Spleen (tissue), 11 donors: Measurements from ENCODE around the gene MAN2A2. TPM values are rescaled to one million over a fixed set of nuclear protein-coding genes. Genes with fewer than 3 reads are reported as not detected.
A peak's percentile ranks its signal among the peaks of the same experiment; 100 is the strongest.

Experiments
- DNase-seq: peaks from one replicate; pipeline ENCODE4 v3.0.0-alpha.2; 2020
- H3K27ac ChIP-seq, 8 donors: fragments of 200-600 bp; sonication (generic) in 7 of 8; 1 replicate in 4 of 8; 2 replicates in 4 of 8; pipeline versions ENCODE4 v1.5.0 to v1.8.0; 2016 to 2021; ENCODE audit warnings: inconsistent platforms in 4 of 8, mild to moderate bottlenecking in 4 of 8, moderate library complexity in 1 of 8
- H3K27me3 ChIP-seq, 7 donors: fragments of 200-600 bp; sonication (generic) in 6 of 7; replicated peaks in 1 of 7; 1 replicate in 4 of 7; 2 replicates in 3 of 7; pipeline versions ENCODE4 v1.5.0 to v1.8.0; 2016 to 2021; ENCODE audit warnings: inconsistent platforms in 3 of 7, mild to moderate bottlenecking in 1 of 7
- H3K36me3 ChIP-seq, 6 donors: fragments of 200-600 bp; sonication (generic) in 5 of 6; 1 replicate in 4 of 6; 2 replicates in 2 of 6; pipeline versions ENCODE4 v1.5.0 to v1.8.0; 2016 to 2021; ENCODE audit warnings: inconsistent platforms in 2 of 6
- H3K4me1 ChIP-seq, 6 donors: fragments of 200-600 bp; sonication (generic) in 5 of 6; 1 replicate in 3 of 6; 2 replicates in 3 of 6; pipeline versions ENCODE4 v1.5.0 to v1.8.0; 2016 to 2021; ENCODE audit warnings: inconsistent platforms in 3 of 6
- H3K4me3 ChIP-seq, 8 donors: fragments of 200-600 bp; sonication (generic) in 7 of 8; 1 replicate in 4 of 8; 2 replicates in 4 of 8; pipeline versions ENCODE4 v1.5.0 to v1.8.0; 2016 to 2021; ENCODE audit warnings: inconsistent platforms in 4 of 8, mild to moderate bottlenecking in 4 of 8, moderate library complexity in 2 of 8
- H3K9me3 ChIP-seq, 8 donors: fragments of 200-600 bp; sonication (generic) in 7 of 8; 1 replicate in 4 of 8; 2 replicates in 4 of 8; pipeline versions ENCODE4 v1.5.0 to v1.8.0; 2016 to 2021; ENCODE audit warnings: inconsistent platforms in 4 of 8
- POLR2A ChIP-seq, 3 donors: fragments of 450-650 bp; IDR thresholded peaks; one replicate each; pipeline ENCODE4 v1.5.1; 2017; ENCODE audit warnings: antibody characterized with exemption in 3 of 3, mild to moderate bottlenecking in 1 of 3
- POLR2AphosphoS5 ChIP-seq, 3 donors: sonication (generic); formaldehyde crosslinking; IDR thresholded peaks; one replicate each; pipeline ENCODE4 v1.5.1; 2017; ENCODE audit warnings: antibody characterized with exemption in 3 of 3
- WGBS, 5 donors: extraction: QIAGEN DNeasy Blood & Tissue Kit in 3 of 5; methylation state at CpG; one replicate each; pipeline versions ENCODE4 v1.1.5 to v1.1.7; 2013 to 2018; 5-methylcytosine and 5-hydroxymethylcytosine counted together
- intact Hi-C: fragments of 100-400 bp; cut with DNase I; formaldehyde crosslinking; loops from one replicate; pipeline ENCODE4 v1.15.0; 2023; ENCODE audit warnings: low total_unique reads
- polyA plus RNA-seq, 3 donors: library from polyadenylated mRNA; stranded (reverse); fragments of 200-250 nt; gene quantifications; one replicate each; pipeline ENCODE4 v1.2.1, GENCODE V29; 2013
- total RNA-seq, 7 donors: library from RNA; depleted of rRNA in 3 of 7; stranded (reverse); fragments of >200 nt in 3 of 7; fragmentation: NEBNext Ultra II Directional in 4 of 7; extraction: Animal tissue kit (Norgen Biotek cat#: 25700) in 4 of 7; gene quantifications; one replicate each; pipeline versions ENCODE4 v1.1.0 to v1.2.1, GENCODE V29; 2016 to 2021
- TF ChIP-seq, protein P1 (sequence below), 11 experiments: fragments of 200-600 bp in 7 of 11; fragments of 450-650 bp in 4 of 11; sonication (generic) in 4 of 11; IDR thresholded peaks in 8 of 11; conservative IDR thresholded peaks in 3 of 11; 1 replicate in 7 of 11; 2 replicates in 4 of 11; pipeline versions ENCODE4 v1.4.0 to v1.8.0; 2016 to 2021; ENCODE audit warnings: antibody characterized with exemption in 11 of 11, inconsistent platforms in 4 of 11, mild to moderate bottlenecking in 1 of 11
- donor health status: healthy with polysubstance abuse.
- donor health status: DM: no; HTN: no; CAD: no; lungs with moderate emphysema.
- donor health status: DM: no; HTN: no; CAD: no.
- donor health status: Bipolar disorder and iron deficiency.
- donor health status: healthy.
- donor health status: DM: no; HTN: no; CAD: no.
- donor health status: DM: yes; HTN: yes; CAD: no.

The MAN2A2 gene
- total and polyA plus RNA-seq, 10 donors: 13.7 to 167 (median 110) TPM

DNA sequence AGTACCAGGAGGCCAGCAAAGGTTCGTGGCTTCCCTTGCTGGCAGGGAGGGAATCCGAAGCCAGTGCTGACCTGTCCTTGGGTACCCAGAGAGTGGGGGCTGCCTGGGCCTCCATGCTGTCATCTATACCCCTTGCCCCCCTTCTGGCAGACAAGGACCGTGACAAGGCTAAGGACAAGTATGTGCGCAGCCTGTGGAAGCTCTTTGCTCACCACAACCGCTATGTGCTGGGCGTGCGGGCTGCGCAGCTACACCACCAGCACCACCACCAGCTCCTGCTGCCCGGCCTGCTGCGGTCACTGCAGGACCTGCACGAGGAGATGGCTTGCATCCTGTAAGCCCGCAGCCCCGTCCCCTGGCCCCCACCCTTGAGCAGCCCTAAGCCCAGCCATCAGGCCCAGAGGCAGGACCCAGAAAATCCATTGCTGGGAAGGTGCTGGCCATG lies 16.0 kb upstream of the MAN2A2 start:
- peak overlapping the region in 7 of 8 donors; percentile 46 to 98 (median 97) for H3K27ac ChIP-seq
- peak overlapping the region in 7 of 8 donors; percentile 54 to 80 (median 63) for H3K4me3 ChIP-seq
- intact Hi-C loops: loop anchor here (5.0 to 10.0 kb wide), 2 partner anchors 52 to 170 kb away; partner anchors contain the start of gene BLM
- DNase-seq: peak; percentile 76
- no peaks in the 10 kb centered on the region for H3K9me3 ChIP-seq
- H3K27me3 ChIP-seq: peaks cover 0 to 15% (median 0%) of the 10 kb centered on the region in 7 donors
- 69 to 89% (median 76%) methylated on average over 6 to 13 of the region's 13 CpGs for WGBS, 5 donors
- TF ChIP-seq, protein P1, sequence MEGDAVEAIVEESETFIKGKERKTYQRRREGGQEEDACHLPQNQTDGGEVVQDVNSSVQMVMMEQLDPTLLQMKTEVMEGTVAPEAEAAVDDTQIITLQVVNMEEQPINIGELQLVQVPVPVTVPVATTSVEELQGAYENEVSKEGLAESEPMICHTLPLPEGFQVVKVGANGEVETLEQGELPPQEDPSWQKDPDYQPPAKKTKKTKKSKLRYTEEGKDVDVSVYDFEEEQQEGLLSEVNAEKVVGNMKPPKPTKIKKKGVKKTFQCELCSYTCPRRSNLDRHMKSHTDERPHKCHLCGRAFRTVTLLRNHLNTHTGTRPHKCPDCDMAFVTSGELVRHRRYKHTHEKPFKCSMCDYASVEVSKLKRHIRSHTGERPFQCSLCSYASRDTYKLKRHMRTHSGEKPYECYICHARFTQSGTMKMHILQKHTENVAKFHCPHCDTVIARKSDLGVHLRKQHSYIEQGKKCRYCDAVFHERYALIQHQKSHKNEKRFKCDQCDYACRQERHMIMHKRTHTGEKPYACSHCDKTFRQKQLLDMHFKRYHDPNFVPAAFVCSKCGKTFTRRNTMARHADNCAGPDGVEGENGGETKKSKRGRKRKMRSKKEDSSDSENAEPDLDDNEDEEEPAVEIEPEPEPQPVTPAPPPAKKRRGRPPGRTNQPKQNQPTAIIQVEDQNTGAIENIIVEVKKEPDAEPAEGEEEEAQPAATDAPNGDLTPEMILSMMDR (IDR thresholded peaks at IDR 0.05 in 8 of 11, conservative IDR thresholded peaks at IDR 0.05 in 3 of 11): no peak
- no peak for TF ChIP-seq POLR2A (IDR thresholded peaks at IDR 0.05)
- TF ChIP-seq POLR2AphosphoS5 (IDR thresholded peaks at IDR 0.05): peak in 2 of 3 donors; percentile 65 to 74
- peaks cover 0 to 74% (median 48%) of the 10 kb centered on the region in 6 donors for H3K36me3 ChIP-seq
- peaks cover 34 to 99% (median 84%) of the 10 kb centered on the region in 6 donors for H3K4me1 ChIP-seq

DNA sequence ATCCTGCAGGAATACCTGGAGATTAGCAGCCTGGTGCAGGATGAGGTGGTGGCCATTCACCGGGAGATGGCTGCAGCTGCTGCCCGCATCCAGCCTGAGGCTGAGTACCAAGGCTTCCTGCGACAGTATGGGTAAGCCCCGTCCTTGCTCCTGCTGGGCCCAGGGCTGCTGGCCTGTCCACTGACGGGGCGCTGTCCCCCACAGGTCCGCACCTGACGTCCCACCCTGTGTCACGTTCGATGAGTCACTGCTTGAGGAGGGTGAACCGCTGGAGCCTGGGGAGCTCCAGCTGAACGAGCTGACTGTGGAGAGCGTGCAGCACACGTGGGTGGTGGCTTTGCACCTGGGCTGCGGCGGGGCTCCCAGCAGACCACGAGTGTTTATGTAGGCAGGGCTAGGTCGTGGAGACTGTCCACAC lies 13.8 kb upstream of the MAN2A2 start:
- Histone ChIP-seq H3K27me3 (peaks cover 0 to 12% (median 0%) of the 10 kb centered on the region in 7 donors), H3K9me3 (no peaks in the 10 kb centered on the region), H3K4me1 (peaks cover 23 to 99% (median 71%) of the 10 kb centered on the region in 6 donors), H3K4me3 (peak overlapping the region in 4 of 8 donors; percentile 0 to 80 (median 14)), H3K27ac (peak overlapping the region in 5 of 8 donors; percentile 42 to 98 (median 97)), H3K36me3 (peaks cover 9 to 83% (median 66%) of the 10 kb centered on the region in 6 donors)
- DNase-seq: peak; percentile 75
- peak; percentile 43 to 79 (median 65) for TF ChIP-seq POLR2AphosphoS5 (IDR thresholded peaks at IDR 0.05)
- TF ChIP-seq, protein P1 (IDR thresholded peaks at IDR 0.05 in 8 of 11, conservative IDR thresholded peaks at IDR 0.05 in 3 of 11): no peak
- no peak for TF ChIP-seq POLR2A (IDR thresholded peaks at IDR 0.05)
- intact Hi-C loops: loop anchor here (5.0 to 10.0 kb wide), 2 partner anchors 55 to 172 kb away; partner anchors contain the start of gene BLM
- 67 to 79% (median 72%) methylated on average over 7 to 18 of the region's 18 CpGs for WGBS, 5 donors

DNA sequence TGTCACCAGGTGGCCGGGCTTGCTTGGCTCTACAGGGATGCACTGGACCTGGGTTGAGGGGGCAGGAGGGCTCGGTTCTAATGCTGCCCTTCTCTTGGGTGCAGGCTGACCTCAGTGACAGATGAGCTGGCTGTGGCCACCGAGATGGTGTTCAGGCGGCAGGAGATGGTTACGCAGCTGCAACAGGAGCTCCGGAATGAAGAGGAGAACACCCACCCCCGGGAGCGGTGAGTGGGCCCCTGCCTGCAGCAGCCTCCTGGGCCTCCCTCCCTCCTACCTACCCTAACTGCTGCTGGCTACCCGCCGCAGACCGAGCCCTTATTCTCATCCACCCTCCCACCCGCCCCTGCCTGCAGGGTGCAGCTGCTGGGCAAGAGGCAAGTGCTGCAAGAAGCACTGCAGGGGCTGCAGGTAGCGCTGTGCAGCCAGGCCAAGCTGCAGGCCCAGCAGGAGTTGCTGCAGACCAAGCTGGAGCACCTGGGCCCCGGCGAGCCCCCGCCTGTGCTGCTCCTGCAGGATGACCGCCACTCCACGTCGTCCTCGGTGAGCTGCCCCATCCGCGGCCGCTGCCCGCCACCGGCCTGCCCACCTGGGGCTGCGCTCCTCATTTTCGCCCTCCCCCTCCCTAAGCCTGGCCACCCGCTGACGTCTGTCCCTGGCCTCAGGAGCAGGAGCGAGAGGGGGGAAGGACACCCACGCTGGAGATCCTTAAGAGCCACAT lies 13.2 kb upstream of the MAN2A2 start:
- H3K36me3 ChIP-seq: peaks cover 9 to 89% (median 69%) of the 10 kb centered on the region in 6 donors
- H3K4me3 ChIP-seq: peak overlapping the region in 4 of 8 donors; percentile 0 to 80 (median 14)
- peak; percentile 74 for DNase-seq
- H3K27ac ChIP-seq: peak overlapping the region in 5 of 8 donors; percentile 27 to 98 (median 42)
- H3K27me3 ChIP-seq: peaks cover 0 to 8% (median 0%) of the 10 kb centered on the region in 7 donors
- no peaks in the 10 kb centered on the region for H3K9me3 ChIP-seq
- TF ChIP-seq POLR2AphosphoS5 (IDR thresholded peaks at IDR 0.05) (peak in 2 of 3 donors; percentile 19 to 66), POLR2A (IDR thresholded peaks at IDR 0.05) (no peak)
- TF ChIP-seq, protein P1 (IDR thresholded peaks at IDR 0.05 in 8 of 11, conservative IDR thresholded peaks at IDR 0.05 in 3 of 11): no peak
- intact Hi-C loops: loop anchor here (5.0 to 10.0 kb wide), 2 partner anchors 55 to 173 kb away; partner anchors contain the start of gene BLM
- H3K4me1 ChIP-seq: peaks cover 23 to 99% (median 68%) of the 10 kb centered on the region in 6 donors
- 80 to 93% (median 85%) methylated on average over 24 to 31 of the region's 31 CpGs for WGBS, 5 donors
